KOPT-K1 (cell line): ENCODE results near the gene FLOT1.

Source experiments
- H3K27ac ChIP-seq: fragments of 200-600 bp; sonication (generic); 2 replicates; pipeline ENCODE4 v1.5.1; 2016; ENCODE audit warnings: antibody characterized with exemption, mild to moderate bottlenecking, low read depth, low read length; ENCODE audit not compliant: poor library complexity, severe bottlenecking
- H3K36me3 ChIP-seq: fragments of 200-600 bp; sonication (generic); 2 replicates; pipeline ENCODE4 v1.5.1; 2017; ENCODE audit warnings: antibody characterized with exemption, mild to moderate bottlenecking, low read length, moderate library complexity; ENCODE audit not compliant: insufficient read depth
- H3K9me3 ChIP-seq: fragments of 200-600 bp; sonication (generic); 2 replicates; pipeline ENCODE4 v1.5.1; 2017; ENCODE audit warnings: antibody characterized with exemption, low read length, mild to moderate bottlenecking; ENCODE audit not compliant: insufficient read depth, poor library complexity, severe bottlenecking

FLOT1 gene

GRCh38 chr6:30742316-30743098, at the start of gene FLOT1:
FLOT1 (minus strand) TSS chr6:30742687; CDS start chr6:30742189, 498 bp downstream.
- Histone ChIP-seq H3K36me3 (peaks cover 27% of the 10 kb centered on the region), H3K27ac (peak within 1 kb of the TSS; percentile 73), H3K9me3 (no peaks in the 10 kb centered on the region)

- no peaks in the 10 kb centered on the region for H3K9me3 ChIP-seq
- no peaks in the 10 kb centered on the region for H3K36me3 ChIP-seq
- no peak overlapping the region for H3K27ac ChIP-seq
Measured at GRCh38 chr6:30790724-30791383, 48.4 kb upstream of the FLOT1 start.

GRCh38 chr6:30789606-30790005, 47.1 kb upstream of the FLOT1 start:
- Histone ChIP-seq H3K36me3 (no peaks in the 10 kb centered on the region), H3K27ac (no peak overlapping the region), H3K9me3 (no peaks in the 10 kb centered on the region)

- Histone ChIP-seq H3K36me3 (no peaks in the 10 kb centered on the region), H3K9me3 (no peaks in the 10 kb centered on the region), H3K27ac (no peak overlapping the region)
Measured at GRCh38 chr6:30787954-30788353, 45.5 kb upstream of the FLOT1 start.

GRCh38 chr6:30782425-30783014, 40.0 kb upstream of the FLOT1 start:
- no peaks in the 10 kb centered on the region for H3K36me3 ChIP-seq
- no peak overlapping the region for H3K27ac ChIP-seq
- no peaks in the 10 kb centered on the region for H3K9me3 ChIP-seq

- Histone ChIP-seq H3K27ac (no peak overlapping the region), H3K36me3 (no peaks in the 10 kb centered on the region), H3K9me3 (no peaks in the 10 kb centered on the region)
Measured at GRCh38 chr6:30781743-30782424, 39.4 kb upstream of the FLOT1 start.

- Histone ChIP-seq H3K27ac (no peak overlapping the region), H3K36me3 (no peaks in the 10 kb centered on the region), H3K9me3 (no peaks in the 10 kb centered on the region)
Measured at GRCh38 chr6:30781395-30781742, 38.9 kb upstream of the FLOT1 start.

- Histone ChIP-seq H3K36me3 (no peaks in the 10 kb centered on the region), H3K9me3 (no peaks in the 10 kb centered on the region), H3K27ac (no peak overlapping the region)
Measured at GRCh38 chr6:30780642-30780920, 38.1 kb upstream of the FLOT1 start.

- H3K9me3 ChIP-seq = no peaks in the 10 kb centered on the region
- no peaks in the 10 kb centered on the region for H3K36me3 ChIP-seq
- H3K27ac ChIP-seq = no peak overlapping the region
Measured at GRCh38 chr6:30779850-30780641, 37.6 kb upstream of the FLOT1 start.

- H3K9me3 ChIP-seq = no peaks in the 10 kb centered on the region
- H3K36me3 ChIP-seq = no peaks in the 10 kb centered on the region
- no peak overlapping the region for H3K27ac ChIP-seq
Measured at GRCh38 chr6:30778001-30778635, 35.6 kb upstream of the FLOT1 start.

- Histone ChIP-seq H3K36me3 (no peaks in the 10 kb centered on the region), H3K27ac (no peak overlapping the region), H3K9me3 (no peaks in the 10 kb centered on the region)
Measured at GRCh38 chr6:30777155-30777485, 34.6 kb upstream of the FLOT1 start.

GRCh38 chr6:30776390-30777154, 34.1 kb upstream of the FLOT1 start:
- Histone ChIP-seq H3K36me3 (no peaks in the 10 kb centered on the region), H3K27ac (no peak overlapping the region)

GRCh38 chr6:30775104-30775503, 32.6 kb upstream of the FLOT1 start:
- Histone ChIP-seq H3K27ac (no peak overlapping the region), H3K9me3 (no peaks in the 10 kb centered on the region), H3K36me3 (no peaks in the 10 kb centered on the region)

More at GRCh38 chr6:30776390-30777154, 34.1 kb upstream of the FLOT1 start:
- H3K9me3 ChIP-seq = no peaks in the 10 kb centered on the region

GRCh38 chr6:30774701-30775100, 32.2 kb upstream of the FLOT1 start:
- Histone ChIP-seq H3K9me3 (no peaks in the 10 kb centered on the region), H3K36me3 (no peaks in the 10 kb centered on the region), H3K27ac (no peak overlapping the region)
